ENCODE data around the gene DIAPH1. TPM values are rescaled to one million over a fixed set of nuclear protein-coding genes. Genes with fewer than 3 reads are reported as not detected.

The DIAPH1 gene
- total RNA-seq, 1 donor from 2014 or later = 20.4 TPM

DNA sequence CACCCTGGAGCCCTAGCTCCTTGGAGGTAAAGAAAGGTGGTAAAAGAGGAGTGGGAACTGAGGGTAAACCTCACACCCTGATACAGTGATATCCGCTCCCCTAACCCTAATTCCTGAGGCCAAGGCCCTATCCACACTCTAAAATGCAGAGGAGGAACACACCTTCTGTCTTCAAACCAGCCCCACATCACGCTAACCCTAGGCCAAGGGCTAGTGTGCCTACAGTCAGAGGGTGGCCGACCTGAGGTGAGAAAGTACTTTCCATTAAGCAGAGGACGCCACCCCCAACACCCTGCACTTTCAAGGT, 17.3 kb upstream of the DIAPH1 start:
- no peaks in the 10 kb centered on the region for H3K36me3 ChIP-seq
- peak overlapping the region; percentile 80 for H3K4me3 ChIP-seq
- DNase-seq (ENCODE audit: low spot score) = no peak
- TF ChIP-seq, protein P1, sequence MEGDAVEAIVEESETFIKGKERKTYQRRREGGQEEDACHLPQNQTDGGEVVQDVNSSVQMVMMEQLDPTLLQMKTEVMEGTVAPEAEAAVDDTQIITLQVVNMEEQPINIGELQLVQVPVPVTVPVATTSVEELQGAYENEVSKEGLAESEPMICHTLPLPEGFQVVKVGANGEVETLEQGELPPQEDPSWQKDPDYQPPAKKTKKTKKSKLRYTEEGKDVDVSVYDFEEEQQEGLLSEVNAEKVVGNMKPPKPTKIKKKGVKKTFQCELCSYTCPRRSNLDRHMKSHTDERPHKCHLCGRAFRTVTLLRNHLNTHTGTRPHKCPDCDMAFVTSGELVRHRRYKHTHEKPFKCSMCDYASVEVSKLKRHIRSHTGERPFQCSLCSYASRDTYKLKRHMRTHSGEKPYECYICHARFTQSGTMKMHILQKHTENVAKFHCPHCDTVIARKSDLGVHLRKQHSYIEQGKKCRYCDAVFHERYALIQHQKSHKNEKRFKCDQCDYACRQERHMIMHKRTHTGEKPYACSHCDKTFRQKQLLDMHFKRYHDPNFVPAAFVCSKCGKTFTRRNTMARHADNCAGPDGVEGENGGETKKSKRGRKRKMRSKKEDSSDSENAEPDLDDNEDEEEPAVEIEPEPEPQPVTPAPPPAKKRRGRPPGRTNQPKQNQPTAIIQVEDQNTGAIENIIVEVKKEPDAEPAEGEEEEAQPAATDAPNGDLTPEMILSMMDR (IDR thresholded peaks at IDR 0.05) = no peak
- TF ChIP-seq EZH2phosphoT487 (IDR thresholded peaks at IDR 0.05) (no peak), EZH2 (IDR thresholded peaks at IDR 0.05) (no peak)
- Mint-ChIP-seq H3K36me3 (peaks cover 7% of the 10 kb centered on the region), H3K4me3 (peak overlapping the region; percentile 97), H3K4me1 (peaks cover 24% of the 10 kb centered on the region), H3K27ac (peak overlapping the region; percentile 90), H3K9me3 (no peaks in the 10 kb centered on the region), H3K27me3 (ENCODE audit: insufficient read depth, low read depth) (no peaks in the 10 kb centered on the region)
- H4K20me1 ChIP-seq (ENCODE audit: low read depth) = peaks cover 54% of the 10 kb centered on the region
- peaks cover 16% of the 10 kb centered on the region for H3K27me3 ChIP-seq
- H3F3A ChIP-seq (ENCODE audit: low read depth) = peaks cover 9% of the 10 kb centered on the region
- no peaks in the 10 kb centered on the region for H3K9me3 ChIP-seq (ENCODE audit: low read depth)
- peak overlapping the region; percentile 96 for H3K4me2 ChIP-seq
- no peak overlapping the region for H3K27ac ChIP-seq
- peak overlapping the region; percentile 38 for H3K9ac ChIP-seq
- H2AFZ ChIP-seq (replicated peaks) = no peak overlapping the region
- H3K79me2 ChIP-seq (ENCODE audit: low read depth) = peaks cover 48% of the 10 kb centered on the region
- H3K4me1 ChIP-seq = peaks cover 5% of the 10 kb centered on the region

DNA sequence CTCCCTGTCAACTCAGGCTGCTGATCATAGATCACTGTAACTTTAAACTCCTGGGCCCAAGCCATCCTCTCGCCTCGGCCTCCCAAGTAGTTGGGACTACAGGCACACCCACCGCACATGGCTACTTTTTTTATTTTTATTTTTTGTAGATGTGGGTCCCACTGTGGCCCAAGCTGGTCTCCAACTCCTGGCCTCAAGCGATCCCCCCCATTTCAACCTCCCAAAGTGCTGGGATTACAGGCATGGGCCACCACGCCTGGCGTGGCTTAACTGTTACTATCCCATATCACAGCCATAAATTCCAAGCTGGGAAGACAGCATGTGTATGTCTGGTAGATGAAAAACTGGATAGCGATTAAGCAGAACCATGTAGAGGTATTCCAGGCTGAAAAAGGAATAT, 16.8 kb upstream of the DIAPH1 start:
- TF ChIP-seq EZH2 (IDR thresholded peaks at IDR 0.05) (no peak), EZH2phosphoT487 (IDR thresholded peaks at IDR 0.05) (no peak)
- TF ChIP-seq, protein P1 (IDR thresholded peaks at IDR 0.05) = no peak

DNA sequence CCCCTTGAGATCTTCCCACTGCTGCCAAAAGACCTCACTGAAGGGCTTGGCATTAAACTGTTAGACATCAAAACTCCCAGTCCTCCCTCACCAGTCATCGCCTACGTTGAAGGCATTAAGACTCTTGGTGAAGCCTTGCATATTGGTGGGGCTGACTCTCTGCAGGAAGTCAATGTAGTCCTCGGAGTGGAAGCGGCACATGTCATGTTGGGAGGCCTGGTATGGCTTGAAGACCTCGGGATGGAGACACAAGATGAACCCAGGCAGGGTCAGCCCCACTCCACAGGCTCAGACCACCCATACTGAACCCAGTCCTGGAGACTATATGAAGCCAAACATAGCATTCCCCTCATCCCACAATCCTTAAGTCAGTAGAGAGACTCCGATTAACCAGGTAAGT, 15.9 kb upstream of the DIAPH1 start:
- Mint-ChIP-seq H3K9me3 (no peaks in the 10 kb centered on the region), H3K4me3 (peak overlapping the region; percentile 97), H3K36me3 (peaks cover 7% of the 10 kb centered on the region), H3K4me1 (peaks cover 20% of the 10 kb centered on the region), H3K27me3 (ENCODE audit: insufficient read depth, low read depth) (no peaks in the 10 kb centered on the region), H3K27ac (no peak overlapping the region)
- H3K9ac ChIP-seq = no peak overlapping the region
- H3F3A ChIP-seq (ENCODE audit: low read depth) = peaks cover 9% of the 10 kb centered on the region
- H3K36me3 ChIP-seq = no peaks in the 10 kb centered on the region
- H3K79me2 ChIP-seq (ENCODE audit: low read depth) = peaks cover 54% of the 10 kb centered on the region
- no peaks in the 10 kb centered on the region for H3K9me3 ChIP-seq (ENCODE audit: low read depth)
- no peak overlapping the region for H3K4me3 ChIP-seq
- peaks cover 16% of the 10 kb centered on the region for H3K27me3 ChIP-seq
- TF ChIP-seq EZH2 (IDR thresholded peaks at IDR 0.05) (no peak), EZH2phosphoT487 (IDR thresholded peaks at IDR 0.05) (no peak)
- TF ChIP-seq, protein P1 (IDR thresholded peaks at IDR 0.05) = no peak
- DNase-seq (ENCODE audit: low spot score) = no peak
- no peak overlapping the region for H3K27ac ChIP-seq
- peaks cover 5% of the 10 kb centered on the region for H3K4me1 ChIP-seq
- peaks cover 57% of the 10 kb centered on the region for H4K20me1 ChIP-seq (ENCODE audit: low read depth)
- no peak overlapping the region for H2AFZ ChIP-seq (replicated peaks)
- H3K4me2 ChIP-seq = no peak overlapping the region

More for the DNA sequence above, 16.8 kb upstream of the DIAPH1 start:
- Histone ChIP-seq H3K79me2 (ENCODE audit: low read depth) (peaks cover 52% of the 10 kb centered on the region), H3K36me3 (no peaks in the 10 kb centered on the region), H2AFZ (replicated peaks) (no peak overlapping the region), H4K20me1 (ENCODE audit: low read depth) (peaks cover 57% of the 10 kb centered on the region), H3F3A (ENCODE audit: low read depth) (peaks cover 9% of the 10 kb centered on the region), H3K9me3 (ENCODE audit: low read depth) (no peaks in the 10 kb centered on the region), H3K9ac (peak overlapping the region; percentile 38), H3K4me1 (peaks cover 5% of the 10 kb centered on the region), H3K4me2 (peak overlapping the region; percentile 96), H3K27me3 (peaks cover 16% of the 10 kb centered on the region), H3K4me3 (peak overlapping the region; percentile 80), H3K27ac (no peak overlapping the region)
- no peak overlapping the region for H3K27ac Mint-ChIP-seq
- peaks cover 7% of the 10 kb centered on the region for H3K36me3 Mint-ChIP-seq
- DNase-seq (ENCODE audit: low spot score) = no peak
- H3K4me3 Mint-ChIP-seq = peak overlapping the region; percentile 97
- H3K9me3 Mint-ChIP-seq = no peaks in the 10 kb centered on the region
- H3K4me1 Mint-ChIP-seq = peaks cover 20% of the 10 kb centered on the region
- no peaks in the 10 kb centered on the region for H3K27me3 Mint-ChIP-seq (ENCODE audit: insufficient read depth, low read depth)

Data from neural progenitor cell (in vitro differentiated cells).